A673 (cell line): Measurements from ENCODE around the gene ILDR1. TPM values are rescaled to one million over a fixed set of nuclear protein-coding genes. Genes with fewer than 3 reads are reported as not detected.

Experiments used
- BruUV-seq: library from RNA; stranded (reverse); fragments of 400-500 nt; replicated peaks from 2 replicates; lab custom pipeline; 2021; lab: Mats Ljungman, UMichigan
- CTCF ChIA-PET: fragments of 300-600 bp; sonication (Branson Sonifier 250); formaldehyde crosslinking; loops from one replicate; lab custom pipeline; 2022; ENCODE audit warnings: antibody characterized with exemption; lab: Charles Lee
- POLR2A ChIA-PET: fragments of 300-600 bp; sonication (Branson Sonifier 250); formaldehyde crosslinking; loops from one replicate; lab custom pipeline; 2022; ENCODE audit warnings: antibody characterized with exemption; ENCODE audit not compliant: low non-redundant PET; lab: Charles Lee
- DNase-seq: peaks from one replicate; pipeline ENCODE4 v3.0.0-alpha.2; 2015; ENCODE audit warnings: low spot score
- H3K27ac ChIP-seq: fragments of 200-600 bp; sonication (generic); 2 replicates; pipeline ENCODE4 v1.5.1; 2016; ENCODE audit warnings: mixed run types, low read depth, mild to moderate bottlenecking, mixed read lengths, antibody characterized with exemption, low read length; ENCODE audit not compliant: poor library complexity, severe bottlenecking
- H3K27me3 ChIP-seq: fragments of 200-600 bp; sonication (generic); replicated peaks from 2 replicates; pipeline ENCODE4 v1.6.1; 2017; ENCODE audit warnings: mixed run types, low read depth, mild to moderate bottlenecking, mixed read lengths, antibody characterized with exemption, low read length; ENCODE audit not compliant: insufficient read depth, poor library complexity
- H3K36me3 ChIP-seq: fragments of 200-600 bp; sonication (generic); 2 replicates; pipeline ENCODE4 v1.6.1; 2016; ENCODE audit warnings: mixed run types, mild to moderate bottlenecking, mixed read lengths, antibody characterized with exemption, low read length; ENCODE audit not compliant: insufficient read depth, poor library complexity, severe bottlenecking
- H3K4me1 ChIP-seq: fragments of 200-600 bp; sonication (generic); 2 replicates; pipeline ENCODE4 v1.6.1; 2017; ENCODE audit warnings: mixed run types, mild to moderate bottlenecking, mixed read lengths, antibody characterized with exemption, low read length; ENCODE audit not compliant: insufficient read depth, poor library complexity, severe bottlenecking
- H3K4me3 ChIP-seq: fragments of 200-600 bp; sonication (generic); 2 replicates; pipeline ENCODE4 v1.5.1; 2016; ENCODE audit warnings: low read depth, mixed run types, mild to moderate bottlenecking, mixed read lengths, low read length; ENCODE audit not compliant: poor library complexity, severe bottlenecking
- H3K9me3 ChIP-seq: fragments of 200-600 bp; sonication (generic); 2 replicates; pipeline ENCODE4 v1.6.1; 2016; ENCODE audit warnings: mixed run types, low read depth, mild to moderate bottlenecking, mixed read lengths, antibody characterized with exemption, low read length; ENCODE audit not compliant: poor library complexity, severe bottlenecking
- EZH2 ChIP-seq: fragments of 200-600 bp; sonication (generic); IDR thresholded peaks from 2 replicates; pipeline ENCODE4 v1.6.1; 2017; ENCODE audit warnings: borderline replicate concordance, low read depth, mild to moderate bottlenecking, mixed read lengths, antibody characterized with exemption, low read length; ENCODE audit not compliant: poor library complexity, severe bottlenecking
- intact Hi-C: fragments of 100-400 bp; cut with micrococcal nuclease; formaldehyde crosslinking; loops from one replicate; pipeline ENCODE4 v1.10.0; 2022; ENCODE audit not compliant: unreplicated experiment
- total RNA-seq: library from RNA; stranded (reverse); gene quantifications from 2 replicates; pipeline ENCODE4 v1.2.3, GENCODE V29; 2021
- TF ChIP-seq, protein P1 (sequence below): fragments of 300-800, 200-600 bp; sonication (generic); conservative IDR thresholded peaks from 2 replicates; pipeline ENCODE4 v1.5.1; 2017; ENCODE audit warnings: low read depth, mild to moderate bottlenecking, antibody characterized with exemption, low read length, moderate library complexity, mixed read lengths

Gene ILDR1
- total RNA-seq, 1 experiment from 2014 or later = not detected

DNA sequence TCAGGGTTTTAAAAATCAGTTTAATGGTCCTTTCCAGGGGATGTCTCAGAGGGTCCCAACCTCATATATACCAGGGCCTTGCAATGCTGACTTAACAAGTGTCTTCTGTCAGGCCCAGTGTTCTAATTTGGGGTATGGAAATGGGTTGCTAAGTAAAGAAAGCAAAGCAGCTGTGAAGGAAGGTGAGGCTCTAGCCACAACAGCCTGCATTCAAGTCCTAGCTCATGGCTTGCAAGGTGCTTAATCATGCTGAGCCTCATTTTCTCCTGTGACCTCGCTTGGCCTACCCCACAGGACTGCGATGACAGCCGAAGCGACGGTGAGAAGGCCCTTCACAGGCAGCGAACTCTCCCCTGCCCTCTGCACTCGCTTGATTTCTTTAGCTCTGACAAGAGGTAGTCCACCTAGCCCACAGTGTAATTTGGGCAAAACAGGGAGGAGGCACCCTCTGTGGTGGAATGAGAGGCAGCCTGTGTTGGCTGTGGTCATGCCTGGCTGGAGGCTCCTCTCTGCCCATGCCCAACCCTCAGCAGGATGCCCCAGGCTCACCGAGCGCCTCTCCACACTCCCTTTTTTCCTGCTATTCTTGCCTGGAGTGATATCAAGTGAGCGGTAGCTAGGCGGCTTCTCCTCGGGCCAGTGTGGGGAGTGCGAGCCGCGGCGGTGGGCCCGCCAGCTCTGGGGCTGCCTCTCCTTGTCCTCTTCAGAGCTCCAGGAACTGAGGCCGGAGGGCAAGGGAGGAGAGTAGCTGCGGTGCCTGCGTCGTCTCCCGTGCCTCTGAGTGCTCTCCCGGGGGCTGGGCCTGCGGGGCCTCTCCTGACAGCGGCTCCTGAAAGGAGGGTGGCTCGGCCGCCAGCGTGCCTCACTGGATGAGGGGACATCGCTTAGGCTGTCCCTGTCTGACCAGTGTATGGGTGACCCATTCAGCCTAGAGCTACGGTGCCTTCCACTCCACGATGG is 29.2 kb downstream of the ILDR1 start:
- no TSS peak for BruUV-seq
- H3K36me3 ChIP-seq = no peaks in the 10 kb centered on the region
- H3K4me3 ChIP-seq = no peak overlapping the region
- ChIA-PET POLR2A (no interaction called here), CTCF (no interaction called here)
- H3K4me1 ChIP-seq = no peaks in the 10 kb centered on the region
- no peaks in the 10 kb centered on the region for H3K27me3 ChIP-seq
- DNase-seq = no peak
- intact Hi-C loops = no loop called here
- H3K9me3 ChIP-seq = no peaks in the 10 kb centered on the region
- TF ChIP-seq, protein P1, sequence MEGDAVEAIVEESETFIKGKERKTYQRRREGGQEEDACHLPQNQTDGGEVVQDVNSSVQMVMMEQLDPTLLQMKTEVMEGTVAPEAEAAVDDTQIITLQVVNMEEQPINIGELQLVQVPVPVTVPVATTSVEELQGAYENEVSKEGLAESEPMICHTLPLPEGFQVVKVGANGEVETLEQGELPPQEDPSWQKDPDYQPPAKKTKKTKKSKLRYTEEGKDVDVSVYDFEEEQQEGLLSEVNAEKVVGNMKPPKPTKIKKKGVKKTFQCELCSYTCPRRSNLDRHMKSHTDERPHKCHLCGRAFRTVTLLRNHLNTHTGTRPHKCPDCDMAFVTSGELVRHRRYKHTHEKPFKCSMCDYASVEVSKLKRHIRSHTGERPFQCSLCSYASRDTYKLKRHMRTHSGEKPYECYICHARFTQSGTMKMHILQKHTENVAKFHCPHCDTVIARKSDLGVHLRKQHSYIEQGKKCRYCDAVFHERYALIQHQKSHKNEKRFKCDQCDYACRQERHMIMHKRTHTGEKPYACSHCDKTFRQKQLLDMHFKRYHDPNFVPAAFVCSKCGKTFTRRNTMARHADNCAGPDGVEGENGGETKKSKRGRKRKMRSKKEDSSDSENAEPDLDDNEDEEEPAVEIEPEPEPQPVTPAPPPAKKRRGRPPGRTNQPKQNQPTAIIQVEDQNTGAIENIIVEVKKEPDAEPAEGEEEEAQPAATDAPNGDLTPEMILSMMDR = no peak
- no peak for TF ChIP-seq EZH2
- H3K27ac ChIP-seq = no peak overlapping the region

DNA sequence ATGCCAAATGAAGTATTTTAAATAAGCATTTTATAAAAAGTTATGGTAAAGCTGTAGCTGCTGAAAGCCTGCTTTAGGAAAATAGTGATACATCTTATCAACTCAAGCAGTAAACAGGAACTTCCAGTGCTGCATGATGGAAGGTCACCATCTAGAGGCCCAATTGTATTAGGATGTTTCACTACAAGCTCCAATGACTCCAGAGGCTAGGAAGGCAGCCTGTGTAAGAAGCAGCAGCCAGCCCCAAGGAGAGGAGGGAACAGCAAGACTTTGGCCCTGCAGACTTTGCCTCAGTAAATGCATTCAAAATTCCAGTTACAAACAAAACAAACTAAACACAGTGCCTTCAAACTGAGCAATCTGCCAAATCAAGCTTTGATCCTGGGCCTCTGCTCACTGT is 32.1 kb downstream of the ILDR1 start:
- POLR2A ChIA-PET = no interaction called here
- no peak for DNase-seq
- Histone ChIP-seq H3K36me3 (no peaks in the 10 kb centered on the region), H3K4me3 (no peak overlapping the region), H3K4me1 (no peaks in the 10 kb centered on the region), H3K27me3 (no peaks in the 10 kb centered on the region), H3K9me3 (no peaks in the 10 kb centered on the region), H3K27ac (no peak overlapping the region)
- TF ChIP-seq, protein P1 = no peak
- TF ChIP-seq EZH2 = no peak
- CTCF ChIA-PET = interaction anchor here (0.6 kb wide), 1 partner anchor 268 kb away, joined by 10 read pairs; no protein-coding TSS in a partner anchor
- intact Hi-C loops = no loop called here
- no TSS peak for BruUV-seq

DNA sequence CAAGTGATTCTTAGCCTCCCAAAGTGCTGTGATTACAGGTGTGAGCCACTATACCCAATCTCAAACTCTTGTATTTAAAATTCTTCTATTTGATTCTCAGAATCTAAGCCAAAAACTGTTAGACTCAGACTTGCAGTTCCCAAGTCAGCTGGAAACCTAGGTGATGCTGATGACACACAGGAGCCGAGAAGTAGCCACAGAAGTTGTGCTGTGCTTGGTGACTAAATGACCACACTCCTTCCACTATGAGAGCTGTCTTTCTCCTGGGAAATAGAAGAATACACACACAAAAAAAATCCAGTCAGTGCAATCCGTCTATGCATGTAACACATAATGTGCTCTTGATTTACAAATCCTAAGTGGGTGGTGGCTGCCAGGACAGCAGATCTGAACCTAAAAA is 33.9 kb downstream of the ILDR1 start:
- ChIA-PET POLR2A (no interaction called here), CTCF (no interaction called here)
- Histone ChIP-seq H3K27ac (no peak overlapping the region), H3K9me3 (peaks cover 9% of the 10 kb centered on the region), H3K4me3 (no peak overlapping the region), H3K36me3 (no peaks in the 10 kb centered on the region), H3K4me1 (no peaks in the 10 kb centered on the region), H3K27me3 (no peaks in the 10 kb centered on the region)
- TF ChIP-seq, protein P1 = no peak
- no peak for TF ChIP-seq EZH2
- intact Hi-C loops = no loop called here
- BruUV-seq = no TSS peak
- no peak for DNase-seq
